Measurements from ENCODE around the gene DOCK2.

GRCh38 chr5:170080217-170080616 lies 443.1 kb downstream of the DOCK2 start:
- no peak for TF ChIP-seq EZH2 (IDR thresholded peaks at IDR 0.05; ENCODE audit: low read length, unreplicated experiment)
- TF ChIP-seq, protein P1, sequence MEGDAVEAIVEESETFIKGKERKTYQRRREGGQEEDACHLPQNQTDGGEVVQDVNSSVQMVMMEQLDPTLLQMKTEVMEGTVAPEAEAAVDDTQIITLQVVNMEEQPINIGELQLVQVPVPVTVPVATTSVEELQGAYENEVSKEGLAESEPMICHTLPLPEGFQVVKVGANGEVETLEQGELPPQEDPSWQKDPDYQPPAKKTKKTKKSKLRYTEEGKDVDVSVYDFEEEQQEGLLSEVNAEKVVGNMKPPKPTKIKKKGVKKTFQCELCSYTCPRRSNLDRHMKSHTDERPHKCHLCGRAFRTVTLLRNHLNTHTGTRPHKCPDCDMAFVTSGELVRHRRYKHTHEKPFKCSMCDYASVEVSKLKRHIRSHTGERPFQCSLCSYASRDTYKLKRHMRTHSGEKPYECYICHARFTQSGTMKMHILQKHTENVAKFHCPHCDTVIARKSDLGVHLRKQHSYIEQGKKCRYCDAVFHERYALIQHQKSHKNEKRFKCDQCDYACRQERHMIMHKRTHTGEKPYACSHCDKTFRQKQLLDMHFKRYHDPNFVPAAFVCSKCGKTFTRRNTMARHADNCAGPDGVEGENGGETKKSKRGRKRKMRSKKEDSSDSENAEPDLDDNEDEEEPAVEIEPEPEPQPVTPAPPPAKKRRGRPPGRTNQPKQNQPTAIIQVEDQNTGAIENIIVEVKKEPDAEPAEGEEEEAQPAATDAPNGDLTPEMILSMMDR (conservative IDR thresholded peaks at IDR 0.05; ENCODE audit: low read depth, low read length) = no peak
- TF ChIP-seq EZH2phosphoT487 (IDR thresholded peaks at IDR 0.05; ENCODE audit: borderline replicate concordance, low read length) = no peak

All from PC-3 (cell line).